Mesangial cell (primary cell): ENCODE data around the gene CHMP5. TPM values are rescaled to one million over a fixed set of nuclear protein-coding genes. Genes with fewer than 3 reads are reported as not detected.

Source experiments
- total RNA-seq: library from RNA; depleted of rRNA; stranded (reverse); fragments of >200 nt; gene quantifications from 2 replicates; pipeline ENCODE4 v1.2.3, GENCODE V29; 2015

Gene CHMP5
- total RNA-seq = 28.6 and 33.9 TPM in 2 replicates

DNA sequence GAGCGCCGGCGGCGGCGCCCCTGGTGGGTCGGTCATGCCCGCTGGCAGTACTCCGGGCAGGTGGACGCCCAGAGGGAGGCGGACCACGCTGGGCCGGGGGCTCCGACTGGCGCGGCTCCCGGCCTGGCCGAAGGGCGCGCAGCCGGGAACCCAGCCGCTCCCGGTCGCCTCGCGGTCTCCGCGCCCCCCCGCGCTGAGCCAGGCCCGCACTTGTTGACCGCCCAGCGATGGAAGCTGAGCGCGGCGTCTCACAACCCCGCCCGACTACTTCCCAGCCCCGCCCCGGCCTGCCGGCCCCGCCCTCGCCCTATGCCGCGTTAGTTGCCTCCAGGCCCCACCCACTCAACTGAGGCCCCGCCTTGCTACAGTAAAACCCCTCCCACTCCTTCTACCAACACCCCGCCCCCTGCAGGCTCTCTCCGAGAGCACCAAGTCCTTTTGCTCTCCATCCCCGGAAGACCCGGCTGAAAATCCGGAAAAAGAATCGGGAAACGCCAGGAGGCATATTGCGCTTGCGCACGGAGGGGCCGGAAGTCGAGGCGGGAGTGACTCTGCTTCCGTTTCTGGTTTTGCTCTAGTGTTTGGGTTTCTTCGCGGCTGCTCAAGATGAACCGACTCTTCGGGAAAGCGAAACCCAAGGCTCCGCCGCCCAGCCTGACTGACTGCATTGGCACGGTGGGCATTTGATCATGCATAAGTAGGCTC, at the start of gene CHMP5, which contains the start of gene BAG1:
Gene CHMP5 (plus strand): TSS at position 577 of the 705 bp plus-strand sequence. CDS start 30 bp downstream, at position 607.
Gene BAG1 (minus strand): TSS at position 236 of the 705 bp plus-strand sequence.

DNA sequence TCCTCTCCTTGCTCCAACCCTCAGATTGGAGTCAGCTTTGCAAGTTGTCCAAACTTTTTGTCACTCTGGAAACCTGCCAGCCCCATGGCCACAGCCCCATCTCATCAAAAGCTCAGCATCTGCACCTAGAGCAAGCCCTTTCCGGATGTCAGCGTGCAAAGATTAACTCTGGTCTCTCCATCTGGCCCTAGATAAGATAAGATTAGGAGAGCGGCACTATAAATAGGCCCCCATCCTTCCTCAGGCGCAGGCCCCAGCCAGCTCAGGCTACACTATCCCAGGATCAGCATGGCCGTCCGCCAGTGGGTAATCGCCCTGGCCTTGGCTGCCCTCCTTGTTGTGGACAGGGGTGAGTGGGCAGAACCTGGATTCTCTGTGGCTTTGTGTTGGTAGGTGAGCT, 24.9 kb upstream of the CHMP5 start, which contains the start of gene SPINK4:
Gene SPINK4 (plus strand): TSS at position 247 of the 400 bp plus-strand sequence. CDS start 42 bp downstream, at position 289.

DNA sequence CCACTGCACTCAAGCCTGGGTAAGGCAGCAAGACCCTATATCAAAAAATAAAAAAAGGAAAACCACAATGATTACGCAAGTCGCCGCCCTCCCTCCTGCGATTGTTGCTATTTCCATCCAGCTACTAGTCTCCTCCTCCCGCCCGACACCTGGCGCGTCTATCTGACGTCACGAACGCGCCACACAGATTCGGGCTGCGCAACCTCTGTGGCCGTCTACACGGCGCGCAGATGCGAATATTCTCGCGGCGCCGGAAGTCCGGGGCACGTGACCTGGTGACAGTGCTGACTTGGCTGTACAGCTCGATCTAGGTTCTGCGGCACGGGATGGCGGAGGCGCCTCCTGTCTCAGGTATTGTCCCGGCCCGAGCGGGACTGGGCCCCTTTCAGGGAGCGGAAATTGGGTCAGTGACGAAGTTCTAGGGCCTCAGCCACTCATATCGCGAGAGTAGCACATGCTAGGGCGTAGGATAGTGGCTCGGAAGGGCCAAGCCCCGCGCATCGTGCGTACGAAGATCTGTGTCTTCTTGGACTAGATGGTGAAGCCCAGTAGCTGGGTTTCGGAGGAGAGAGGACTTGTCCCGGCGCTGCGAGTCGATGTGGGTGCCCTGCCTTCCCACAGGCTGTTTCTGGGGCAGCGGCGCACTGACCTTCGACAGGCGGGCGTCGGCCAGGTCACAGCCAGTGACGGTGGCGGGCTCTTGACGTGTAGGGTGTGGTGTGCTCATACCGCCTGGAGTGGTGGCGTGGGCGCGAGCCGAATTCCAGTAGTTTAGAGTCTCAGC, 25.6 kb downstream of the CHMP5 start, which contains the start of gene NFX1:
Gene NFX1 (plus strand): TSS at position 270 of the 784 bp plus-strand sequence. CDS start 57 bp downstream, at position 327.

Other genes with a start within 250 kb of the CHMP5 start
- 42.2 and 91.4 TPM in 2 replicates for gene DNAJA1, start 239.8 kb upstream of the CHMP5 start, total RNA-seq
- 12.5 and 13.7 TPM in 2 replicates for gene SMU1, start 188.4 kb upstream of the CHMP5 start, total RNA-seq
- gene B4GALT1, start 97.7 kb upstream of the CHMP5 start, total RNA-seq = 52.0 and 97.9 TPM in 2 replicates
- not detected in 2 replicates for gene SPINK4, start 24.9 kb upstream of the CHMP5 start, total RNA-seq
- gene BAG1, start 341 bp upstream of the CHMP5 start, total RNA-seq = 24.4 and 34.1 TPM in 2 replicates
- gene NFX1, start 25.5 kb downstream of the CHMP5 start, total RNA-seq = 15.0 and 23.5 TPM in 2 replicates
- 1.1 TPM in 1 of 2 replicates, not detected in the other for gene AQP7, start 137.5 kb downstream of the CHMP5 start, total RNA-seq
- 0.65 and 6.2 TPM in 2 replicates for gene AQP3, start 182.5 kb downstream of the CHMP5 start, total RNA-seq
- 27.3 and 40.7 TPM in 2 replicates for gene NOL6, start 208.9 kb downstream of the CHMP5 start, total RNA-seq